H1 (cell line): ENCODE results near the gene ZFYVE19. TPM values are rescaled to one million over a fixed set of nuclear protein-coding genes. Genes with fewer than 3 reads are reported as not detected.

Source experiments
- CTCF ChIA-PET: fragments of 300-600 bp; sonication (Branson Sonifier 250); formaldehyde crosslinking; loops from one replicate; lab custom pipeline; 2021; ENCODE audit not compliant: partially characterized antibody; lab: Charles Lee
- POLR2A ChIA-PET: fragments of 300-600 bp; sonication (Branson Sonifier 250); formaldehyde crosslinking; loops from one replicate; lab custom pipeline; 2021; ENCODE audit warnings: inconsistent platforms; ENCODE audit not compliant: partially characterized antibody; lab: Charles Lee
- DNase-seq, 2 experiments: peaks; one replicate each; pipeline versions ENCODE4 v3.0.0 to v3.0.0-alpha.2; 2010 to 2022; ENCODE audit warnings: low spot score in 2 of 2, low read depth in 1 of 2, mixed read lengths in 1 of 2
- FAIRE-seq: peaks from 2 replicates; lab custom pipeline; 2011; peaks lifted over from hg19 to GRCh38; lab: Jason Lieb, UNC
- H2AFZ ChIP-seq: 2 replicates; pipeline ENCODE4 v1.8.1; 2012; ENCODE audit warnings: low read length, inconsistent platforms
- H2AK5ac ChIP-seq: 2 replicates; pipeline ENCODE4 v1.6.1; 2013; ENCODE audit warnings: low read depth, low read length
- H2BK120ac ChIP-seq: replicated peaks from 2 replicates; pipeline ENCODE3; 2013; ENCODE audit warnings: low read depth, low read length, inconsistent platforms
- H2BK12ac ChIP-seq: 2 replicates; pipeline ENCODE4 v1.6.1; 2013; ENCODE audit warnings: low read depth, low read length
- H2BK15ac ChIP-seq: 2 replicates; pipeline ENCODE4 v1.6.1; 2013; ENCODE audit warnings: low read length
- H2BK20ac ChIP-seq: 2 replicates; pipeline ENCODE4 v1.6.1; 2013; ENCODE audit warnings: low read length
- H2BK5ac ChIP-seq: 2 replicates; pipeline ENCODE4 v1.6.1; 2013; ENCODE audit warnings: low read depth, low read length
- H3K14ac ChIP-seq: 2 replicates; pipeline ENCODE4 v1.6.1; 2013; ENCODE audit warnings: inconsistent platforms; ENCODE audit not compliant: insufficient read length
- H3K18ac ChIP-seq: 2 replicates; pipeline ENCODE4 v1.6.1; 2013; ENCODE audit warnings: low read length; ENCODE audit errors: extremely low read depth
- H3K23ac ChIP-seq: 2 replicates; pipeline ENCODE4 v1.6.1; 2013; ENCODE audit warnings: inconsistent platforms; ENCODE audit not compliant: insufficient read length
- H3K23me2 ChIP-seq: 2 replicates; pipeline ENCODE4 v1.6.1; 2013; ENCODE audit warnings: low read depth, low read length
- H3K27ac ChIP-seq: 2 replicates; pipeline ENCODE4 v1.6.1; 2011; ENCODE audit warnings: low read depth, low read length, inconsistent platforms
- H3K27me3 ChIP-seq, 4 experiments: replicated peaks in 1 of 4; 1 replicate in 1 of 4; 2 replicates in 3 of 4; pipeline versions ENCODE4 v1.6.1 to v1.8.1; 2011 to 2013; ENCODE audit warnings: low read length in 3 of 4, mild to moderate bottlenecking in 3 of 4, inconsistent platforms in 2 of 4, mixed read lengths in 2 of 4, moderate library complexity in 1 of 4; ENCODE audit not compliant: control insufficient read depth in 3 of 4, insufficient read depth in 3 of 4; ENCODE audit errors: extremely low read depth in 1 of 4
- H3K36me3 ChIP-seq, 4 experiments: 2 replicates each; pipeline versions ENCODE4 v1.6.1 to v1.8.1; 2011 to 2013; ENCODE audit warnings: mild to moderate bottlenecking in 4 of 4, low read length in 3 of 4, moderate library complexity in 2 of 4, control low read depth in 1 of 4, inconsistent platforms in 1 of 4; ENCODE audit not compliant: insufficient read depth in 4 of 4, control insufficient read depth in 2 of 4
- H3K4ac ChIP-seq: replicated peaks from 2 replicates; pipeline ENCODE3; 2013; ENCODE audit warnings: low read length, low read depth, mixed read lengths, inconsistent platforms; ENCODE audit not compliant: insufficient read length
- H3K4me1 ChIP-seq, 4 experiments: replicated peaks in 1 of 4; 1 replicate in 1 of 4; 2 replicates in 3 of 4; pipeline versions ENCODE4 v1.6.1 to v1.8.1; 2011 to 2013; ENCODE audit warnings: low read length in 3 of 4, inconsistent platforms in 2 of 4, mixed read lengths in 1 of 4; ENCODE audit not compliant: insufficient read depth in 4 of 4, control insufficient read depth in 3 of 4
- H3K4me2 ChIP-seq, 2 experiments: 2 replicates each; pipeline versions ENCODE4 v1.6.1 to v1.8.1; 2011 to 2013; ENCODE audit warnings: low read depth in 2 of 2, low read length in 2 of 2, control low read depth in 1 of 2, inconsistent platforms in 1 of 2, mild to moderate bottlenecking in 1 of 2; ENCODE audit not compliant: insufficient read depth in 1 of 2
- H3K4me3 ChIP-seq, 4 experiments: fragments of 200-600, 300-600 bp in 1 of 4; sonication (generic), shearing (Covaris generic), sonication (Bioruptor Twin) in 1 of 4; 2 replicates each; pipeline versions ENCODE4 v1.5.1 to v1.8.1; 2011 to 2016; ENCODE audit warnings: low read length in 4 of 4, low read depth in 3 of 4, control low read depth in 2 of 4, inconsistent platforms in 2 of 4, mild to moderate bottlenecking in 2 of 4, mixed read lengths in 1 of 4, moderate library complexity in 1 of 4; ENCODE audit not compliant: insufficient read depth in 2 of 4; ENCODE audit errors: extremely low read depth in 1 of 4
- H3K56ac ChIP-seq: replicated peaks from 2 replicates; pipeline ENCODE3; 2013; ENCODE audit warnings: low read depth, mild to moderate bottlenecking, mixed read lengths, low read length, inconsistent platforms; ENCODE audit not compliant: insufficient read length
- H3K79me1 ChIP-seq: 2 replicates; pipeline ENCODE4 v1.6.1; 2013; ENCODE audit warnings: low read depth, low read length, control low read depth
- H3K79me2 ChIP-seq, 2 experiments: 2 replicates each; pipeline versions ENCODE4 v1.6.1 to v1.8.1; 2012 to 2013; ENCODE audit warnings: low read length in 2 of 2, mild to moderate bottlenecking in 2 of 2, inconsistent platforms in 1 of 2; ENCODE audit not compliant: insufficient read depth in 2 of 2, control insufficient read depth in 1 of 2
- H3K9ac ChIP-seq, 4 experiments: replicated peaks in 1 of 4; 1 replicate in 1 of 4; 2 replicates in 3 of 4; pipeline versions ENCODE4 v1.6.1 to v1.8.1; 2011 to 2013; ENCODE audit warnings: low read depth in 3 of 4, low read length in 3 of 4, control low read depth in 2 of 4, mild to moderate bottlenecking in 2 of 4, moderate library complexity in 2 of 4, inconsistent platforms in 1 of 4; ENCODE audit errors: extremely low read depth in 1 of 4
- H3K9me3 ChIP-seq, 2 experiments: 2 replicates each; pipeline versions ENCODE4 v1.6.1 to v1.8.1; 2012 to 2013; ENCODE audit warnings: mild to moderate bottlenecking in 2 of 2, moderate library complexity in 2 of 2, control low read depth in 1 of 2, inconsistent platforms in 1 of 2, low read depth in 1 of 2, low read length in 1 of 2, mixed read lengths in 1 of 2; ENCODE audit not compliant: insufficient read depth in 2 of 2
- H4K20me1 ChIP-seq, 2 experiments: replicated peaks in 1 of 2; 2 replicates each; pipeline versions ENCODE3 to v1.8.1; 2011 to 2013; ENCODE audit warnings: inconsistent platforms in 2 of 2, low read length in 2 of 2, mild to moderate bottlenecking in 1 of 2; ENCODE audit not compliant: insufficient read depth in 2 of 2, control insufficient read depth in 1 of 2
- H4K5ac ChIP-seq: 2 replicates; pipeline ENCODE4 v1.6.1; 2013; ENCODE audit warnings: low read length, low read depth, mixed read lengths, inconsistent platforms; ENCODE audit not compliant: insufficient read length
- H4K8ac ChIP-seq: 2 replicates; pipeline ENCODE4 v1.8.0; 2013; ENCODE audit warnings: mild to moderate bottlenecking, moderate library complexity, low read length, inconsistent platforms; ENCODE audit not compliant: insufficient read depth; ENCODE audit errors: extremely low read depth
- H4K91ac ChIP-seq: replicated peaks from 2 replicates; pipeline ENCODE3; 2013; ENCODE audit warnings: low read length, mixed read lengths, inconsistent platforms; ENCODE audit not compliant: insufficient read length
- BRCA1 ChIP-seq: IDR thresholded peaks from 2 replicates; pipeline ENCODE4 v1.6.1; 2012; ENCODE audit warnings: low read depth, low read length, improper control_type of control experiment
- CTBP2 ChIP-seq: IDR thresholded peaks from 2 replicates; pipeline ENCODE4 v1.7.0; 2011; ENCODE audit warnings: borderline replicate concordance, mild to moderate bottlenecking, moderate library complexity, mixed read lengths, low read length; ENCODE audit not compliant: insufficient read depth, insufficient read length
- EGR1 ChIP-seq: IDR thresholded peaks from 2 replicates; pipeline ENCODE4 v1.6.1; 2011; ENCODE audit warnings: low read depth, low read length, borderline replicate concordance
- EZH2 ChIP-seq: fragments of 200-600 bp; sonication (generic); IDR thresholded peaks from 2 replicates; pipeline ENCODE4 v1.7.1; 2012; ENCODE audit warnings: low read depth, mild to moderate bottlenecking, moderate library complexity, low read length, inconsistent platforms; ENCODE audit not compliant: severe bottlenecking
- GTF2F1 ChIP-seq: IDR thresholded peaks from 2 replicates; pipeline ENCODE4 v1.6.1; 2012; ENCODE audit warnings: low read depth, low read length, improper control_type of control experiment, borderline replicate concordance
- JUND ChIP-seq: IDR thresholded peaks from 2 replicates; pipeline ENCODE4 v1.6.1; 2011; ENCODE audit warnings: mild to moderate bottlenecking, improper control_type of control experiment, low read length
- RFX5 ChIP-seq: IDR thresholded peaks from 2 replicates; pipeline ENCODE4 v1.6.1; 2011; ENCODE audit warnings: low read depth, low read length, improper control_type of control experiment, borderline replicate concordance
- TBP ChIP-seq: IDR thresholded peaks from 2 replicates; pipeline ENCODE4 v1.6.1; 2011; ENCODE audit warnings: low read depth, low read length, improper control_type of control experiment
- WGBS, 2 experiments: shearing (Covaris generic) in 1 of 2; methylation state at CpG; one replicate each; pipeline versions ENCODE4 v1.1.6 to v1.1.7; 2013 to 2015; ENCODE audit warnings: low lambda C conversion rate in 2 of 2, mixed read lengths in 2 of 2, inconsistent platforms in 1 of 2, low coverage in 1 of 2, missing lambda C conversion rate in 1 of 2; ENCODE audit not compliant: insufficient replicate concordance in 2 of 2, insufficient coverage in 1 of 2, insufficient read length in 1 of 2; ENCODE audit errors: extremely low coverage in 1 of 2, missing lambda C conversion rate in 1 of 2; 5-methylcytosine and 5-hydroxymethylcytosine counted together
- polyA plus RNA-seq, 7 experiments: library from polyadenylated mRNA; depleted of rRNA in 3 of 7; stranded (reverse) in 5 of 7; unstranded in 2 of 7; fragments of >200 nt in 5 of 7; fragments of 200-250 nt in 2 of 7; gene quantifications; 1 replicate in 5 of 7; 2 replicates in 1 of 7; 4 replicates in 1 of 7; pipeline versions ENCODE4 v1.2.1 to v1.2.3, GENCODE V29; 2011 to 2013; ENCODE audit warnings: missing spikeins in 2 of 7, mixed read lengths in 2 of 7
- total RNA-seq: library from RNA; stranded (reverse); fragmentation: NEBNext Ultra II Directional; extraction: Animal tissue kit (Norgen Biotek cat#: 25700); gene quantifications from 2 replicates; pipeline ENCODE4 v1.2.1, GENCODE V29; 2021
- TF ChIP-seq, protein P1 (sequence below), 3 experiments: IDR thresholded peaks; 1 replicate in 2 of 3; 2 replicates in 1 of 3; pipeline versions ENCODE4 v1.5.1 to v1.6.1; 2011; ENCODE audit warnings: low read length in 3 of 3, mild to moderate bottlenecking in 3 of 3, inconsistent platforms in 2 of 3, low read depth in 1 of 3, moderate library complexity in 1 of 3; ENCODE audit not compliant: insufficient read depth in 1 of 3; ENCODE audit errors: control extremely low read depth in 1 of 3
- TF ChIP-seq, protein P2 (sequence below): IDR thresholded peaks from 2 replicates; pipeline ENCODE4 v1.6.1; 2012; ENCODE audit warnings: inconsistent platforms

ZFYVE19 gene
- total and polyA plus RNA-seq, 2 of the 8 experiments (the other 6 are each of a cell fraction or from before 2014, with no cell fraction given), result 11.2 to 21.8 TPM

- H4K20me1 ChIP-seq, result no peaks in the 10 kb centered on the region
- H2AFZ ChIP-seq, result no peak overlapping the region
- H2AK5ac ChIP-seq, result no peak overlapping the region
- no peak overlapping the region for H3K9ac ChIP-seq
- POLR2A ChIA-PET, result no interaction called here
- H3K18ac ChIP-seq, result no peak overlapping the region
- H3K4ac ChIP-seq, result no peak overlapping the region
- WGBS, 2 experiments, result 84% methylated on average over 2 of the region's 2 CpGs; no CpG with 5 or more reads in 1 of the 2 experiments
- H3K4me2 ChIP-seq, result 0 out of 4 replicates have a peak overlapping the region, but pooled peaks of 1 of the 2 experiments have one; percentile 11
- H3K79me2 ChIP-seq, result peaks cover 0 to 14% of the 10 kb centered on the region in 2 experiments; a peak in 2 of 4 replicates
- no peak overlapping the region for H2BK5ac ChIP-seq
- no peaks in the 10 kb centered on the region; the same call in none of the 2 replicates for H3K79me1 ChIP-seq
- H2BK20ac ChIP-seq, result no peak overlapping the region
- FAIRE-seq (no peak), DNase-seq (no peak)
- H3K14ac ChIP-seq, result no peak overlapping the region
- H3K27me3 ChIP-seq, result no peaks in the 10 kb centered on the region
- no peaks in the 10 kb centered on the region; the same call in 1 of the 2 replicates for H3K23me2 ChIP-seq
- H2BK12ac ChIP-seq, result no peak overlapping the region
- no peak overlapping the region for H3K4me3 ChIP-seq
- CTCF ChIA-PET, result interaction anchor here (0.7 to 1.5 kb wide), 6 partner anchors 9 to 45 kb away, joined by 3 to 9 read pairs (median 4); partner anchors contain the start of genes DNAJC17 and ZFYVE19
- H4K8ac ChIP-seq, result no peak overlapping the region
- H2BK120ac ChIP-seq, result no peak overlapping the region
- no peak overlapping the region for H2BK15ac ChIP-seq
- peaks cover 2 to 11% (median 9%) of the 10 kb centered on the region in 4 experiments; a peak in 5 of 7 replicates for H3K4me1 ChIP-seq
- H4K5ac ChIP-seq, result no peak overlapping the region
- H3K36me3 ChIP-seq, result no peaks in the 10 kb centered on the region; a peak in 1 of 8 replicates
- no peak overlapping the region for H4K91ac ChIP-seq
- no peak overlapping the region for H3K23ac ChIP-seq
- H3K27ac ChIP-seq, result no peak overlapping the region
- no peak overlapping the region for H3K56ac ChIP-seq
- H3K9me3 ChIP-seq, result no peaks in the 10 kb centered on the region
- TF ChIP-seq CTBP2 (no peak), GTF2F1 (no peak), EZH2 (no peak), JUND (no peak), EGR1 (no peak), TBP (no peak), RFX5 (no peak), BRCA1 (no peak)
- TF ChIP-seq, protein P1, sequence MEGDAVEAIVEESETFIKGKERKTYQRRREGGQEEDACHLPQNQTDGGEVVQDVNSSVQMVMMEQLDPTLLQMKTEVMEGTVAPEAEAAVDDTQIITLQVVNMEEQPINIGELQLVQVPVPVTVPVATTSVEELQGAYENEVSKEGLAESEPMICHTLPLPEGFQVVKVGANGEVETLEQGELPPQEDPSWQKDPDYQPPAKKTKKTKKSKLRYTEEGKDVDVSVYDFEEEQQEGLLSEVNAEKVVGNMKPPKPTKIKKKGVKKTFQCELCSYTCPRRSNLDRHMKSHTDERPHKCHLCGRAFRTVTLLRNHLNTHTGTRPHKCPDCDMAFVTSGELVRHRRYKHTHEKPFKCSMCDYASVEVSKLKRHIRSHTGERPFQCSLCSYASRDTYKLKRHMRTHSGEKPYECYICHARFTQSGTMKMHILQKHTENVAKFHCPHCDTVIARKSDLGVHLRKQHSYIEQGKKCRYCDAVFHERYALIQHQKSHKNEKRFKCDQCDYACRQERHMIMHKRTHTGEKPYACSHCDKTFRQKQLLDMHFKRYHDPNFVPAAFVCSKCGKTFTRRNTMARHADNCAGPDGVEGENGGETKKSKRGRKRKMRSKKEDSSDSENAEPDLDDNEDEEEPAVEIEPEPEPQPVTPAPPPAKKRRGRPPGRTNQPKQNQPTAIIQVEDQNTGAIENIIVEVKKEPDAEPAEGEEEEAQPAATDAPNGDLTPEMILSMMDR (IDR thresholded peaks at IDR 0.05; ENCODE audit: control extremely low read depth in 1 of 3, insufficient read depth in 1 of 3, low read depth in 1 of 3, low read length in 3 of 3), result no peak
- TF ChIP-seq, protein P2, sequence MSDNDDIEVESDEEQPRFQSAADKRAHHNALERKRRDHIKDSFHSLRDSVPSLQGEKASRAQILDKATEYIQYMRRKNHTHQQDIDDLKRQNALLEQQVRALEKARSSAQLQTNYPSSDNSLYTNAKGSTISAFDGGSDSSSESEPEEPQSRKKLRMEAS, result no peak
These were observed 10.8 kb upstream of the ZFYVE19 start for GRCh38 chr15:40796041-40796440.
